GM18517 (cell line): ENCODE measurements around the gene CNP.

ENCODE experiments used
- ATAC-seq: cut with Tn5 transposase; IDR thresholded peaks from one replicate; pipeline ENCODE4 v1.9.1; 2021; ENCODE audit warnings: mild to moderate bottlenecking, moderate library complexity; ENCODE audit not compliant: unreplicated experiment

The CNP gene

GRCh38 chr17:41941168-41941567 is 25.4 kb upstream of the CNP start:
- no peak for ATAC-seq

GRCh38 chr17:41942626-41943373 is 23.8 kb upstream of the CNP start:
- no peak for ATAC-seq

- ATAC-seq = no peak
These were observed 23.1 kb upstream of the CNP start for GRCh38 chr17:41943492-41943891.

- ATAC-seq = no peak
These were observed 21.7 kb upstream of the CNP start for GRCh38 chr17:41944943-41945342.

GRCh38 chr17:41948762-41949460 is 17.7 kb upstream of the CNP start:
- ATAC-seq = no peak

GRCh38 chr17:41956522-41956921 is 10.1 kb upstream of the CNP start:
- ATAC-seq = no peak

- no peak for ATAC-seq
These were observed 9.3 kb upstream of the CNP start for GRCh38 chr17:41957031-41957868.

GRCh38 chr17:41957869-41958439 is 8.6 kb upstream of the CNP start:
- ATAC-seq = no peak

- no peak for ATAC-seq
These were observed 7.6 kb upstream of the CNP start for GRCh38 chr17:41959030-41959335.

- ATAC-seq = no peak
These were observed 7.1 kb upstream of the CNP start for GRCh38 chr17:41959336-41960095.

- no peak for ATAC-seq
These were observed 4.5 kb upstream of the CNP start for GRCh38 chr17:41962111-41962510.

GRCh38 chr17:41962768-41963434 is 3.7 kb upstream of the CNP start:
- no peak for ATAC-seq

- ATAC-seq = no peak
These were observed 717 bp upstream of the CNP start for GRCh38 chr17:41965694-41966462.

GRCh38 chr17:41967141-41967920 is 736 bp downstream of the CNP start:
- ATAC-seq = no peak

- ATAC-seq = no peak
These were observed 1.5 kb downstream of the CNP start for GRCh38 chr17:41967921-41968578.

- no peak for ATAC-seq
These were observed 2.1 kb downstream of the CNP start for GRCh38 chr17:41968676-41969075.

GRCh38 chr17:41970901-41971331 is 4.3 kb downstream of the CNP start:
- ATAC-seq = no peak
